ENCODE data around the gene SLC22A23. TPM values are rescaled to one million over a fixed set of nuclear protein-coding genes. Genes with fewer than 3 reads are reported as not detected.

The SLC22A23 gene
- total RNA-seq, 4 donors from 2014 or later, result 9.0 to 25.1 (median 13.9) TPM

DNA sequence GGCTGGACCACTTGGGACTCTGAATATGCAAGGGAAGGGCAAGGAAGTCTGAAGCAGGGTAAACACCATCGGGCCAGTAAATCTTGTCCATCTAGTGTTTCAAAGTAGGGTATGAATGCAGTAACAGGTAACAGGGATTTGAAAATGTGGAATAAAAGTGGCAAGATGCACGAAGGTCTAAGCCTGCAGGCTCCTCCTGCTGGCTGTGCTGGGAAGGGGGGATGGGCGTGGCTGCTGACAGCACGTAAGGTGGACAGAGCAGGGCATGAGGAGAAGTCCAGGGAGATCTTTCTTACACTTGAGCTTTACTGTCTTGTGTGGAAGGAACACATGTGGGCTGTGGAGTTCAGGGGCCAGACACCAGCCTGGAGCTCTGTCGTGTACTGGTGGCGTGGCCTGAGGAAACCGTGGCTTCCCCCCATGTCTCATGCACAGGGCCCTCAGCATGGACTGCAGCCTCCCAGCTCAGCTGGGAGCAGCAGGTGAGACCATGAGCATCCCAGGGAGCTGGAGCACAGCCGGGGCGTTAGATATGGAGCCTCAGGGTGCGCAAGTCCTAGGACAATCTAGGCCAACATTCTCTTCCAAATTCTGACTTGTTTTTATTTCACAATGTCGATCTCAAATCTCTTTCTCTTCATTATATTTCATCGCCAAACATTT, 84.5 kb downstream of the SLC22A23 start:
- TF ChIP-seq, protein P1, sequence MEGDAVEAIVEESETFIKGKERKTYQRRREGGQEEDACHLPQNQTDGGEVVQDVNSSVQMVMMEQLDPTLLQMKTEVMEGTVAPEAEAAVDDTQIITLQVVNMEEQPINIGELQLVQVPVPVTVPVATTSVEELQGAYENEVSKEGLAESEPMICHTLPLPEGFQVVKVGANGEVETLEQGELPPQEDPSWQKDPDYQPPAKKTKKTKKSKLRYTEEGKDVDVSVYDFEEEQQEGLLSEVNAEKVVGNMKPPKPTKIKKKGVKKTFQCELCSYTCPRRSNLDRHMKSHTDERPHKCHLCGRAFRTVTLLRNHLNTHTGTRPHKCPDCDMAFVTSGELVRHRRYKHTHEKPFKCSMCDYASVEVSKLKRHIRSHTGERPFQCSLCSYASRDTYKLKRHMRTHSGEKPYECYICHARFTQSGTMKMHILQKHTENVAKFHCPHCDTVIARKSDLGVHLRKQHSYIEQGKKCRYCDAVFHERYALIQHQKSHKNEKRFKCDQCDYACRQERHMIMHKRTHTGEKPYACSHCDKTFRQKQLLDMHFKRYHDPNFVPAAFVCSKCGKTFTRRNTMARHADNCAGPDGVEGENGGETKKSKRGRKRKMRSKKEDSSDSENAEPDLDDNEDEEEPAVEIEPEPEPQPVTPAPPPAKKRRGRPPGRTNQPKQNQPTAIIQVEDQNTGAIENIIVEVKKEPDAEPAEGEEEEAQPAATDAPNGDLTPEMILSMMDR (IDR thresholded peaks at IDR 0.05; ENCODE audit: low read depth), result no peak

DNA sequence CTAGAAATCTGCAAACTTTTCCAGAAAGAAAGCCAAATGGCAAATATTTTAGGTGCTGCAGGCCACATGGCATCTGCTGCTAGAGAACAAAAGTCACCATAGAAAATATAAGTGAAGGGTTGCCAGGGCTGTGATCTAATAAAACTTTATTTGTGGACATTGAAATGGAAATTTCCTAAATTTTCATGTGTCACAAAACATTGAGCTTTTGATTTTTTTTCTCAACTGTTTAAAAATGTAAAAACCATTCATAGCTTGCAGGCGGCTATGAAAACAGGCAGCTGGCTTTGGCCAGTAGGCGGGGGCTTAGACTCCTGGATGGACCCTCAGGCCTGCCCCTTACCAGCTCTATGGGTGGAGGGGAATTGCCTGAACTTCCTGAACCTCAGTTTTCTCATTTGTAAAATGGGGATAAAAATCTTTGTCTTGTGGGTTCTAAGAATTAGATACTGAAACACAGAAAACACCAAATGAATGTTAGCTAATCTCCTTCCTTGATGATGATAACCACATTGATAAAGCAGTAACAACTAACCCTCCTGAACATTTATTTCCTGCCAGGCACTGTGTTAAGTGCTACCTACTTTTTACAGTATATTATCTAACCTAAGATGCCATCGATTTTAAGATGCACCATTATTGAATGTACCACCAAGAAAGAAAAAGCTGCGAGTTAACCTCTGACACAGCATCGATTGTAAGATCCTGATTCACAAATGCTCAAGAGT, 85.5 kb downstream of the SLC22A23 start:
- TF ChIP-seq, protein P1 (IDR thresholded peaks at IDR 0.05; ENCODE audit: low read depth), result no peak

DNA sequence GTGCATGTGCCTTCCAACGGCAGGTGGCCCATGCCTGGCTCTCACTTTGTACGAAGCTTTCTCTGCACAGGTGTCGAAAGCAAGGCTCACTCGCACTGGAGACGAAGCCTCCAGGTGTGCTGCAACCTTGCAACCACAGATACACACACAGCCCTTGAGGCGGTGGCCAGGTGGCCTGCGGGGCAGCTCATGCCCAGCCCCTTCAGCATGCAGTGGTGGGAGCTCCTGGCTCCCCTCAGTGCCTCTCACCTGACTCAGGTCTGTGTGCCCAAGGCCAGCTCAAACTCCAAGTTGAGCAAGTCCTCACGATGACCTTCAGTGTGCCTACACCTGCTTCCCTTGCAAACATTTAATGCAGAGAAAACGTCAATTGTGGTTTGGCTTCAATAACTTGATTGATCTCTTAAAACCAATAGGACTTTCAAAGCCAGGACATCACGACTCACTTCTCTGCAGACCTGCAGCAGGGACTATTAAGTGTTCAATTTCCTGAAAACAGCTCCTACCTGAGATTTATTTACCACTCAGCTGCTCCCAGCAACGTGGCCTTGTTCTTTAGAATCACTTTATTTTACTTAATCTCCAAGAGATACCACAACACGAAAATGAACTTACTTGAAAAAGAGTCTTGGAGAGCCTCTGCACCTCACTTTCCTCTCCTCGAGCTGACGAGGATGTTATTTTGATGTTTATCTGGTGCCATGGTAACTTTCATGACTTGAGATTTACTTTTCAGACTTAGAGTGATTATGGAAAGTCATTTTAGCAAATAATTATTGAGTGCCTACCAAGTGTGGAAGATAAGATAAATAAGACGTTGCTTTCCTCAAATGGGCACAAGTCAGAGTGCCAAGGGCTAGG, 86.3 kb downstream of the SLC22A23 start:
- TF ChIP-seq, protein P1 (IDR thresholded peaks at IDR 0.05; ENCODE audit: low read depth), result no peak

DNA sequence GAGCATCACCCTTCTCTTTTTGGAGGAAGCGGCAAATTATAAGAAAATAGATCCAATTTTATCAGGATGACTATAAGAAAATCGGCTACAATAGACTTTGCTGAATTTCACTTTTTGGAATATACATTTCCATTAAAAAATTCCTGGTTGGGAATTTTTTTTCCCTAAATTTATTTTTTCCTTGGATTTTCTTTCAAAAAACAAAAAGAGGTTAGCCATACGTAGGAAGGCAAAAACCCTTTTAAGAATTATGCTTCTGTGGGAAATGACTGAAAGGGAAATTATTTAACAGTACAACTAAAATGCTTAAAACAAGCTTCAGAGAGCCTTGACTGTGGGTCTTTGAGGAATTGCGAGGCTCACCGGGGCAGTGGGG, 86.9 kb downstream of the SLC22A23 start:
- TF ChIP-seq, protein P1 (IDR thresholded peaks at IDR 0.05; ENCODE audit: low read depth), result no peak

DNA sequence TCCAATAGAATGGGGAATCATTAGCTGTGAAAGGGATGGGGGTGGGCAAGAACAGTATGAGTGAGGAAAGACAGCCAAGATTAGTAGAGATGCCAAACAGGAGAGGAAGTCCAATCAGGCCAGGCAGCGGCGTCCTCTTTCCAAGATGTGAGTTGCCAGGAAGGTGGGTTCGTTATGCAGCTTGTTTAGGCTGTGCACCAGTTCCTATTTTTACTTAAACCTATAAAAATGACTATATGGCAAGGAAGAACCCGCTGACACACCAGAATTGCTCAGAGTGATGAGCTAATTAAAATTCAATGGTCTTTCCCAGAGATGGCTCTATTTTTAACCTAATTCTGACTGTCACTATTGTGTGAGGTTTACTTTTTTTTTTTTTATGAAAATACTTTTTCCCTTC, 88.2 kb downstream of the SLC22A23 start:
- TF ChIP-seq, protein P1 (IDR thresholded peaks at IDR 0.05; ENCODE audit: low read depth), result no peak

DNA sequence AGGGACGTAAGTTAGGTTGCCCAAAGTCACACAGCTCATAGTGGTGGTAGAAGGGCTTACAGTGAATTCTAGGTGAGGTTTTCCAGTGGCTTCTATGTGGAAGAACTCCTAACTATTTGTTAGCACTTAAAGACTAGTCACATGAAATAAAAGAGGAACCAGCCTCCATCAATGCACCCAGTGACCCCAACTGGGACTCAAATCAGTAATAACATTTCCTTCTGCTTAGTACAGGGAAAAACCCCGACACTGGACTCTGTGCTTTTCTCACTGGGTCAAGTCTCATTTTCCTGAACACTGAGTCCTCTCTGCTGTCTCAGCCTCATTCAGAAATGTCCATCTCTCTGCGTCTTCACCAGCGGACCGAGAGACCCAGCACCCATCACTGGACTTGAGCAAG, 89.2 kb downstream of the SLC22A23 start:
- TF ChIP-seq, protein P1 (IDR thresholded peaks at IDR 0.05; ENCODE audit: low read depth), result no peak
